Stimulated activated CD8-positive, alpha-beta memory T cell treated with anti-CD3 and anti-CD28 coated beads, Interleukin-4, amount 100 ng/mL, for 24 hours (primary cell): Measurements from ENCODE around the gene VPS13D.
"Not testable (repeated sequence)": the region's sequence is repeated elsewhere in the genome, so short reads cannot be mapped to it uniquely, and the experiment has no call there.

Experiments used
- DNase-seq: peaks from one replicate; pipeline ENCODE4 v3.0.0-alpha.2; 2020; ENCODE audit warnings: low read depth

VPS13D gene

GRCh38 chr1:12285496-12286143 lies 55.8 kb downstream of the VPS13D start:
- DNase-seq = no peak

GRCh38 chr1:12287869-12288268 lies 58.0 kb downstream of the VPS13D start:
- DNase-seq = no peak

- no peak for DNase-seq
These were observed 61.0 kb downstream of the VPS13D start for GRCh38 chr1:12290828-12291227.

GRCh38 chr1:12293416-12293815 lies 63.6 kb downstream of the VPS13D start:
- DNase-seq = no peak

GRCh38 chr1:12294076-12294475 lies 64.2 kb downstream of the VPS13D start:
- no peak for DNase-seq

GRCh38 chr1:12296016-12296415 lies 66.2 kb downstream of the VPS13D start:
- no peak for DNase-seq

- DNase-seq = no peak
These were observed 66.8 kb downstream of the VPS13D start for GRCh38 chr1:12296623-12297022.

GRCh38 chr1:12300706-12301105 lies 70.9 kb downstream of the VPS13D start:
- no peak for DNase-seq

GRCh38 chr1:12301518-12302237 lies 71.8 kb downstream of the VPS13D start:
- DNase-seq = no peak

GRCh38 chr1:12302798-12303447 lies 73.1 kb downstream of the VPS13D start:
- no peak for DNase-seq

- no peak for DNase-seq
These were observed 75.5 kb downstream of the VPS13D start for GRCh38 chr1:12305377-12305776.

GRCh38 chr1:12309783-12310742 lies 80.2 kb downstream of the VPS13D start:
- DNase-seq = no peak

GRCh38 chr1:12314333-12314903 lies 84.6 kb downstream of the VPS13D start:
- no peak for DNase-seq

GRCh38 chr1:12315146-12315545 lies 85.3 kb downstream of the VPS13D start:
- DNase-seq = no peak

- DNase-seq = no peak
These were observed 86.5 kb downstream of the VPS13D start for GRCh38 chr1:12316331-12316730.

- no peak for DNase-seq
These were observed 90.7 kb downstream of the VPS13D start for GRCh38 chr1:12320486-12320885.

- DNase-seq = no peak
These were observed 94.6 kb downstream of the VPS13D start for GRCh38 chr1:12324423-12324822.

- DNase-seq = not testable (repeated sequence)
These were observed 95.1 kb downstream of the VPS13D start for GRCh38 chr1:12324973-12325372.

- DNase-seq = no peak
These were observed 97.2 kb downstream of the VPS13D start for GRCh38 chr1:12326986-12327385.

- DNase-seq = no peak
These were observed 97.7 kb downstream of the VPS13D start for GRCh38 chr1:12327566-12327965.

- no peak for DNase-seq
These were observed 103.4 kb downstream of the VPS13D start for GRCh38 chr1:12333036-12333785.
